CD1c-positive myeloid dendritic cell (primary cell): Measurements from ENCODE around the gene TSGA10IP.

Experiments
- DNase-seq: peaks from one replicate; pipeline ENCODE4 v3.0.0-alpha.2; 2016; ENCODE audit errors: extremely low spot score

Gene TSGA10IP

DNA sequence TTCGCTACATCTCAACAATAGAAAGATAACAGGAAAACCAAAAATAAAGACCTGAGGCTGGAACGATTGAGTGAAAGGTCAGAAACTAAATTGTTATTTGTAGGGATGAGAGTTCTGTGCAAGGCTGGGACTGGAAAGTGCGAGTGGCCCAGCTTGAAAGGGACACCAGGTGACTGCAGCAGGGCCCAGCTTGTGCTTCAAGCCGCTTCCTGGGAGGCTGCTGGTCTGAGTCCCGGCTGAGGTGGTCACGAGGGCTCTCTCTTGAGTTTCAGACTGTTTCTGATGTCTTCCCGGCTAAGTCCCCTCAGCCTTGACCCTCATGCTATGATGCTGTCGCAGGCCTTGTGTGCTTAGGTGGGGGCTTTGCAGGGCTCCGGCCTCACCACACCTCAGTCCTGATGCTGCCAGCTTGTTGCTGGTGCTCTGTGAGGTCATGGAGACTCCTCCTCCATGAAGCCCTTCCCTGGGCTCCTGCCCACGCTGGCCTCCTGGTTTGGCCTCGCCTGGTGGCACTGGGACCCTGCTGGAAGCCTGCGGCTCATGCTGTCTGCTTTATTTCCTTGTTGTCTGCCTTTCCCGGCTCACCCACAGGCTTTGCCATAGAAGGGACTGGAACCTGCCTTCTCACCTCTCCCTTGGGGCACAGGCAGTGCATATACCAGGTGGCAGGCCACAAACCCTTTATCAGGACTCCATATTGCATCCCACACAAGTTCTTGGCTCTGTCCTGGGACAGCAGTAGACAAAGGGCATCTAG, 61.0 kb downstream of the TSGA10IP start:
- no peak for DNase-seq

DNA sequence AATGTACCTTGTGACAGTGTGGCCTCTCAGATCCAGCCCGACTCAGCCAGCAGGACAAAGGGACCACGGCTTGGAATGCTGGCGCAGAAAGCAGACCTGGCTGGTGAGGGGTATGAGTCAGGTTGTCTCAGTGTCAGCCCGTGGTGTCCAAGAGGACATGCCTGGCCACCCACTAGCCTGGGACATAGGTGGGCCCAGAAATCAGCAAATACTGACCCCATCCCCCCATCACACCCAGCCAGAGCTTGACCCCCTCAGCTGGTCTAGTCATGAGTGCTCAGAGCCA, 61.6 kb downstream of the TSGA10IP start:
- DNase-seq = no peak

DNA sequence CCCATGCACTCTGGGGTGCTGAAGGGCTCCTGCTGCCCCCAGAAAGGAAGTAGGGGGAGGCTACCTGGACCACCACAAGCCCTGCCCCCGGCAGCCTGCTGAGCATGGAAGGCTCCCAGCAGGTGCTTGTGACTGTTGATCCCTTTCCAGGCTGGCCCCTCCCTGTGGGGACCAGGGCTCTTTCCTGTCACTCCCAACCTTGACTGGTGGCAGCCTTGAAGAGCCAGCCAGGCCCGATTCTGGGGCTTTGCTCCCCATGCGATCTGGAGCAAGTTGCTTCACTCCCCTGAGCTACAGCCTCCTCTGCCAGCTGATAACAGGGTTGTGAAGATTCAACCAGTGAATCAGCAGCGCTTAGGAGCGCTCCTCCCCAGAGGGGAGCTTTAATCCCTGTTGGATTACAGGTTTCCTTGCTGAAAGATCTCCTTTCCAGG, 61.9 kb downstream of the TSGA10IP start:
- no peak for DNase-seq

DNA sequence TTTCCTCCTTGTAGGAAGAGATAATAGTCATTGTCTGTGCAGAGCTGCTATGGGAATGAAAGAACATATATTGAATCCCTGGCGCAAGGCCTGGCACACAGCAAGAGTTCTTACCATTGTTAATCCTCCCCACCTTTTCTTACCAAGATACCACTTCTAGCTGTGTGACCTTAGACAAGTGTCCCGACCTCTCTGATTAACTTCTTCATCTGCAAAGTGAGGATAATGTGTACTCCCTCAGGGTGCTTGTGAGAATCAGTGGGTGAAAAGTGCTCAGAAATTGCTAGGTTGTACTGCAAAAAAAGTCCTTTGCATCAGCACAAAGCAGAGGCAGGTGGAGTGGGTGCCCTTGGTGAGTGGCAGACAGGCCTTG, 62.8 kb downstream of the TSGA10IP start:
- DNase-seq = no peak

DNA sequence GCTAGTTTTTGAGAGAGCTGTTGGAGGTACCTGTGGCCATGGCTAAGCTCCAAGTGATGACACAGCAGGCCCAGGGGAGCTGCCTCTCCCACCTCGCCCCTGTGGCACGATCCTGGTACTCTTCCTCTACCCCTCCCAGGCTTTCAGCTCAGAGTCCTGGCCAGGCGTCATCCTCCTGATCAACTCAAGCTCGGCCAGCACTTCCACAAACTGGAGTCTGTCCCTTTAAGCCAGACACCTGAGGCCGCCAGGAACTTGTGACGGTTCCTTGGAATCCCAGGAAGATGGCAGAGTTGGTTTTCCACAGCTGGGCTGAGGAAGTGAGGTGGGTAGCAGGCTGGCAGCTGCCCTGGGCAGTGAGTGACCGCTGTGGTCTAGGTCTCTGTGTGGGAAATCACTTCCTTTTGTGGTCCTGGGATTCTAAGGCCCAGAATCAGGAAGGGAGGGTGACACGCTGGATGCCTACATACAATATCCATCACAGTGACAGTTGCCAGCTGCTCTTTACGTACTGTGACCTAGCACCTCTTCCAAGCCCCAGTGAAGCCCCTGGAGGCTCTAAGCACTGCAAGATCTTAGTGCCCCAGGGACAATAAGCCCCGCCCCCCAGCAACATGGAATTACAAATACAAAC, 63.3 kb downstream of the TSGA10IP start:
- DNase-seq = peak; percentile 56
